HTERT RPE-1 (cell line): ENCODE measurements around the gene TRAPPC5.

ENCODE experiments used
- in situ Hi-C: fragments of 300-500 bp; cut with MboI; formaldehyde crosslinking; loops from 4 replicates; pipeline ENCODE4 v1.14.3; 2020; ENCODE audit warnings: low sequenced_read_pairs

The TRAPPC5 gene

GRCh38 chr19:7645656-7646425, 34.8 kb upstream of the TRAPPC5 start:
- in situ Hi-C loops = no loop called here

- in situ Hi-C loops = no loop called here
These were observed 34.3 kb upstream of the TRAPPC5 start for GRCh38 chr19:7646426-7646700.

- in situ Hi-C loops = no loop called here
These were observed 33.5 kb upstream of the TRAPPC5 start for GRCh38 chr19:7647156-7647555.

- in situ Hi-C loops = no loop called here
These were observed 32.2 kb upstream of the TRAPPC5 start for GRCh38 chr19:7648265-7649014.

GRCh38 chr19:7650148-7650547, 30.5 kb upstream of the TRAPPC5 start:
- in situ Hi-C loops = no loop called here

GRCh38 chr19:7652061-7652641, 28.5 kb upstream of the TRAPPC5 start:
- in situ Hi-C loops = no loop called here

GRCh38 chr19:7654401-7654800, 26.2 kb upstream of the TRAPPC5 start:
- in situ Hi-C loops = no loop called here

- in situ Hi-C loops = no loop called here
These were observed 25.1 kb upstream of the TRAPPC5 start for GRCh38 chr19:7655581-7655980.

GRCh38 chr19:7657131-7657751, 23.4 kb upstream of the TRAPPC5 start:
- in situ Hi-C loops = no loop called here

- in situ Hi-C loops = no loop called here
These were observed 22.4 kb upstream of the TRAPPC5 start for GRCh38 chr19:7658219-7658686.

- in situ Hi-C loops = no loop called here
These were observed 18.7 kb upstream of the TRAPPC5 start for GRCh38 chr19:7661744-7662538.

- in situ Hi-C loops = no loop called here
These were observed 18.0 kb upstream of the TRAPPC5 start for GRCh38 chr19:7662657-7663056.

- in situ Hi-C loops = no loop called here
These were observed 16.9 kb upstream of the TRAPPC5 start for GRCh38 chr19:7663706-7664105.

- in situ Hi-C loops = no loop called here
These were observed 15.6 kb upstream of the TRAPPC5 start for GRCh38 chr19:7665076-7665475.

- in situ Hi-C loops = no loop called here
These were observed 11.8 kb upstream of the TRAPPC5 start, which contains the start of gene RETN for GRCh38 chr19:7668842-7669241. TSS of gene RETN (plus strand) at chr19:7669049. CDS start at chr19:7669327, 278 bp downstream.

GRCh38 chr19:7669641-7670040, 11.0 kb upstream of the TRAPPC5 start:
- in situ Hi-C loops = no loop called here

GRCh38 chr19:7670150-7670783, 10.4 kb upstream of the TRAPPC5 start:
- in situ Hi-C loops = no loop called here

GRCh38 chr19:7670790-7671189, 9.8 kb upstream of the TRAPPC5 start:
- in situ Hi-C loops = no loop called here

GRCh38 chr19:7672522-7672921, 8.1 kb upstream of the TRAPPC5 start:
- in situ Hi-C loops = no loop called here
